CD4-positive, alpha-beta T cell treated with Interleukin-2 at 100 ng/mL for 4 hours (primary cell): ENCODE measurements around the gene AMPD1.

ENCODE experiments used
- DNase-seq: peaks from one replicate; pipeline ENCODE4 v3.0.0-alpha.2; 2020; ENCODE audit warnings: low spot score

AMPD1 gene

GRCh38 chr1:114696810-114697209 lies 1.5 kb upstream of the AMPD1 start:
- DNase-seq = no peak

- no peak for DNase-seq
These were observed 621 bp downstream of the AMPD1 start for GRCh38 chr1:114694540-114695310.

- DNase-seq = no peak
These were observed 2.4 kb downstream of the AMPD1 start for GRCh38 chr1:114692947-114693346.

- no peak for DNase-seq
These were observed 4.3 kb downstream of the AMPD1 start for GRCh38 chr1:114691061-114691460.

- DNase-seq = no peak
These were observed 5.2 kb downstream of the AMPD1 start for GRCh38 chr1:114690148-114690547.

- no peak for DNase-seq
These were observed 6.8 kb downstream of the AMPD1 start for GRCh38 chr1:114688526-114688925.

- DNase-seq = no peak
These were observed 9.5 kb downstream of the AMPD1 start for GRCh38 chr1:114685851-114686250.

GRCh38 chr1:114677691-114678090 lies 17.7 kb downstream of the AMPD1 start:
- DNase-seq = no peak

- no peak for DNase-seq
These were observed 19.2 kb downstream of the AMPD1 start for GRCh38 chr1:114676115-114676514.

- no peak for DNase-seq
These were observed 23.4 kb downstream of the AMPD1 start for GRCh38 chr1:114671939-114672275.

- DNase-seq = peak; percentile 8
These were observed 24.1 kb downstream of the AMPD1 start for GRCh38 chr1:114671011-114671938.

GRCh38 chr1:114670083-114671010 lies 25.0 kb downstream of the AMPD1 start:
- peak; percentile 85 for DNase-seq

- no peak for DNase-seq
These were observed 25.7 kb downstream of the AMPD1 start, which contains the start of gene DENND2C for GRCh38 chr1:114669562-114670082. Gene DENND2C (minus strand): TSS chr1:114670049. CDS start chr1:114625984, 44,065 bp downstream.

- no peak for DNase-seq
These were observed 26.4 kb downstream of the AMPD1 start for GRCh38 chr1:114668784-114669561.

- no peak for DNase-seq
These were observed 27.0 kb downstream of the AMPD1 start for GRCh38 chr1:114668373-114668772.

GRCh38 chr1:114666954-114667353 lies 28.4 kb downstream of the AMPD1 start:
- no peak for DNase-seq

- DNase-seq = no peak
These were observed 35.1 kb downstream of the AMPD1 start for GRCh38 chr1:114660238-114660637.

- no peak for DNase-seq
These were observed 43.5 kb downstream of the AMPD1 start for GRCh38 chr1:114651893-114652292.

GRCh38 chr1:114648503-114648902 lies 46.8 kb downstream of the AMPD1 start:
- DNase-seq = no peak

GRCh38 chr1:114641377-114641776 lies 54.0 kb downstream of the AMPD1 start:
- no peak for DNase-seq

GRCh38 chr1:114638910-114639309 lies 56.4 kb downstream of the AMPD1 start:
- no peak for DNase-seq
